IPS DF 6.9 (cell line): ENCODE measurements around the gene DZANK1.
"Not testable (repeated sequence)": the region's sequence is repeated elsewhere in the genome, so short reads cannot be mapped to it uniquely, and the experiment has no call there.

Source experiments
- DNase-seq: peaks from one replicate; pipeline ENCODE4 v3.0.0-alpha.2; 2013; ENCODE audit warnings: low read depth, low spot score
- H3K27ac ChIP-seq: one replicate; pipeline ENCODE4 v1.5.1; 2013; ENCODE audit warnings: low read length, control low read depth
- H3K27me3 ChIP-seq: 2 replicates; pipeline ENCODE4 v1.6.1; 2013; ENCODE audit warnings: mild to moderate bottlenecking, low read length; ENCODE audit not compliant: control insufficient read depth, insufficient read depth
- H3K36me3 ChIP-seq: 2 replicates; pipeline ENCODE4 v1.6.1; 2013; ENCODE audit warnings: low read length; ENCODE audit not compliant: control insufficient read depth, insufficient read depth
- H3K4me1 ChIP-seq: 2 replicates; pipeline ENCODE4 v1.6.1; 2013; ENCODE audit warnings: low read length; ENCODE audit not compliant: control insufficient read depth, insufficient read depth
- H3K4me3 ChIP-seq: 2 replicates; pipeline ENCODE4 v1.5.1; 2013; ENCODE audit warnings: mild to moderate bottlenecking, low read length
- H3K9me3 ChIP-seq: 2 replicates; pipeline ENCODE4 v1.6.1; 2013; ENCODE audit warnings: low read length, inconsistent platforms; ENCODE audit not compliant: control insufficient read depth, insufficient read depth
- WGBS: extraction: QIAGEN DNeasy Blood & Tissue Kit; methylation state at CpG from one replicate; pipeline ENCODE4 v1.1.7; 2013; ENCODE audit warnings: mixed read lengths, missing lambda C conversion rate; ENCODE audit not compliant: insufficient read length, insufficient coverage; 5-methylcytosine and 5-hydroxymethylcytosine counted together

DZANK1 gene

GRCh38 chr20:18412221-18412901 lies 54.5 kb downstream of the DZANK1 start:
- H3K4me1 ChIP-seq: no peaks in the 10 kb centered on the region
- no peak overlapping the region for H3K27ac ChIP-seq
- WGBS: no CpG with 5 or more reads among the region's 6 CpGs
- H3K36me3 ChIP-seq: no peaks in the 10 kb centered on the region
- no peaks in the 10 kb centered on the region for H3K9me3 ChIP-seq
- no peak for DNase-seq
- H3K4me3 ChIP-seq: no peak overlapping the region
- H3K27me3 ChIP-seq: no peaks in the 10 kb centered on the region

GRCh38 chr20:18405826-18406225 lies 61.0 kb downstream of the DZANK1 start:
- Histone ChIP-seq H3K4me3 (no peak overlapping the region), H3K27me3 (no peaks in the 10 kb centered on the region), H3K27ac (no peak overlapping the region), H3K9me3 (no peaks in the 10 kb centered on the region), H3K4me1 (no peaks in the 10 kb centered on the region), H3K36me3 (no peaks in the 10 kb centered on the region)
- WGBS: no CpG with 5 or more reads among the region's 8 CpGs
- no peak for DNase-seq

- H3K27me3 ChIP-seq: no peaks in the 10 kb centered on the region
- H3K36me3 ChIP-seq: no peaks in the 10 kb centered on the region
- no peak overlapping the region for H3K27ac ChIP-seq
- DNase-seq: no peak
- no CpG with 5 or more reads among the region's 2 CpGs for WGBS
- H3K4me1 ChIP-seq: no peaks in the 10 kb centered on the region
- H3K4me3 ChIP-seq: no peak overlapping the region
- H3K9me3 ChIP-seq: no peaks in the 10 kb centered on the region
These were observed 62.7 kb downstream of the DZANK1 start for GRCh38 chr20:18404172-18404571.

GRCh38 chr20:18403269-18403668 lies 63.6 kb downstream of the DZANK1 start:
- no peaks in the 10 kb centered on the region for H3K36me3 ChIP-seq
- no peaks in the 10 kb centered on the region for H3K27me3 ChIP-seq
- no peaks in the 10 kb centered on the region for H3K9me3 ChIP-seq
- no peak overlapping the region for H3K4me3 ChIP-seq
- DNase-seq: no peak
- H3K4me1 ChIP-seq: no peaks in the 10 kb centered on the region
- H3K27ac ChIP-seq: no peak overlapping the region

GRCh38 chr20:18401305-18401704 lies 65.5 kb downstream of the DZANK1 start:
- Histone ChIP-seq H3K36me3 (no peaks in the 10 kb centered on the region), H3K27me3 (no peaks in the 10 kb centered on the region), H3K9me3 (no peaks in the 10 kb centered on the region), H3K4me3 (no peak overlapping the region), H3K4me1 (no peaks in the 10 kb centered on the region), H3K27ac (no peak overlapping the region)
- no CpG with 5 or more reads among the region's 3 CpGs for WGBS
- no peak for DNase-seq

- H3K27ac ChIP-seq: no peak overlapping the region
- no peaks in the 10 kb centered on the region for H3K4me1 ChIP-seq
- WGBS: no CpG with 5 or more reads among the region's 2 CpGs
- no peaks in the 10 kb centered on the region for H3K9me3 ChIP-seq
- no peak overlapping the region for H3K4me3 ChIP-seq
- no peaks in the 10 kb centered on the region for H3K36me3 ChIP-seq
- no peak for DNase-seq
- no peaks in the 10 kb centered on the region for H3K27me3 ChIP-seq
These were observed 66.4 kb downstream of the DZANK1 start for GRCh38 chr20:18400460-18400859.

- H3K27me3 ChIP-seq, H3K4me1 ChIP-seq, H3K4me3 ChIP-seq, H3K9me3 ChIP-seq, H3K27ac ChIP-seq, H3K36me3 ChIP-seq, DNase-seq: not testable (repeated sequence)
- WGBS: no CpG with 5 or more reads among the region's 8 CpGs
These were observed 68.1 kb downstream of the DZANK1 start for GRCh38 chr20:18398713-18399112.

- H3K4me1 ChIP-seq: 0 out of 2 replicates have a peak, but pooled peaks cover 1% of the 10 kb centered on the region
- no peaks in the 10 kb centered on the region for H3K27me3 ChIP-seq
- DNase-seq: no peak
- WGBS: no CpG with 5 or more reads among the region's 4 CpGs
- H3K4me3 ChIP-seq: no peak overlapping the region
- no peak overlapping the region for H3K27ac ChIP-seq
- no peaks in the 10 kb centered on the region for H3K36me3 ChIP-seq
- no peaks in the 10 kb centered on the region for H3K9me3 ChIP-seq
These were observed 69.8 kb downstream of the DZANK1 start for GRCh38 chr20:18397030-18397429.

GRCh38 chr20:18395544-18395943 lies 71.3 kb downstream of the DZANK1 start:
- Histone ChIP-seq H3K27ac (no peak overlapping the region), H3K4me1 (0 out of 2 replicates have a peak, but pooled peaks cover 1% of the 10 kb centered on the region), H3K4me3 (no peak overlapping the region), H3K27me3 (no peaks in the 10 kb centered on the region), H3K9me3 (no peaks in the 10 kb centered on the region), H3K36me3 (no peaks in the 10 kb centered on the region)
- no peak for DNase-seq
- WGBS: no CpG with 5 or more reads among the region's 1 CpG

- Histone ChIP-seq H3K27me3 (no peaks in the 10 kb centered on the region), H3K4me3 (no peak overlapping the region), H3K9me3 (no peaks in the 10 kb centered on the region), H3K36me3 (no peaks in the 10 kb centered on the region), H3K27ac (no peak overlapping the region), H3K4me1 (0 out of 2 replicates have a peak, but pooled peaks cover 1% of the 10 kb centered on the region)
- no CpG with 5 or more reads among the region's 4 CpGs for WGBS
- no peak for DNase-seq
These were observed 72.5 kb downstream of the DZANK1 start for GRCh38 chr20:18394363-18394762.

GRCh38 chr20:18391686-18392085 lies 75.1 kb downstream of the DZANK1 start:
- DNase-seq: no peak
- Histone ChIP-seq H3K4me3 (no peak overlapping the region), H3K27ac (no peak overlapping the region), H3K4me1 (0 out of 2 replicates have a peak, but pooled peaks cover 1% of the 10 kb centered on the region), H3K36me3 (0 out of 2 replicates have a peak, but pooled peaks cover 2% of the 10 kb centered on the region), H3K9me3 (no peaks in the 10 kb centered on the region), H3K27me3 (no peaks in the 10 kb centered on the region)
- no CpG with 5 or more reads among the region's 5 CpGs for WGBS
